HepG2 (cell line): ENCODE measurements around the gene PRKAG1. TPM values are rescaled to one million over a fixed set of nuclear protein-coding genes. Genes with fewer than 3 reads are reported as not detected.

Experiments
- ATAC-seq: fragments of 200-7000 bp; cut with Tn5 transposase; 3 replicates; pipeline ENCODE4 v1.9.1; 2020; ENCODE audit warnings: mild to moderate bottlenecking, moderate library complexity
- BruUV-seq: library from RNA; stranded (reverse); fragments of 400-500 nt; replicated peaks from 2 replicates; lab custom pipeline; 2021; lab: Mats Ljungman, UMichigan
- CTCF ChIA-PET: fragments of 300-600 bp; formaldehyde crosslinking; extraction: SDS; loops from one replicate; lab custom pipeline; 2021; ENCODE audit warnings: low total read pairs, inconsistent platforms, low intra/inter-chr PET ratio; lab: Yijun Ruan, JAX
- POLR2A ChIA-PET: fragments of 350-600 bp; sonication (Branson Sonifier 250); formaldehyde crosslinking; loops from one replicate; lab custom pipeline; 2020; ENCODE audit warnings: antibody characterized with exemption, inconsistent platforms; lab: Yijun Ruan, JAX
- DNase-seq: peaks from one replicate; pipeline ENCODE4 v3.0.0-alpha.2; 2015; ENCODE audit warnings: low spot score
- FAIRE-seq: peaks from 3 replicates; lab custom pipeline; 2011; peaks lifted over from hg19 to GRCh38; lab: Jason Lieb, UNC
- H2AFZ ChIP-seq: one replicate; pipeline ENCODE4 v1.6.1; 2011; ENCODE audit warnings: low read length, inconsistent platforms
- H3K27ac ChIP-seq: fragments of 300-600 bp; 3 replicates; pipeline ENCODE4 v1.8.0; 2011; ENCODE audit warnings: mixed run types, mild to moderate bottlenecking, mixed read lengths, low read length, inconsistent platforms; ENCODE audit not compliant: insufficient read depth; ENCODE audit errors: extremely low read length
- H3K27me3 ChIP-seq, 2 experiments: fragments of 200-600 bp in 1 of 2; 2 replicates in 1 of 2; 3 replicates in 1 of 2; pipeline versions ENCODE4 v1.6.0 to v1.8.0; 2011; ENCODE audit warnings: low read length in 2 of 2, mild to moderate bottlenecking in 2 of 2, moderate library complexity in 2 of 2, inconsistent platforms in 1 of 2; ENCODE audit not compliant: insufficient read depth in 2 of 2, control insufficient read depth in 1 of 2
- H3K36me3 ChIP-seq, 2 experiments: fragments of 200-600 bp in 1 of 2; replicated peaks in 1 of 2; 2 replicates in 1 of 2; 3 replicates in 1 of 2; pipeline versions ENCODE4 v1.5.1 to v1.8.0; 2011; ENCODE audit warnings: low read length in 2 of 2, inconsistent platforms in 1 of 2; ENCODE audit not compliant: insufficient read depth in 2 of 2, control insufficient read depth in 1 of 2
- H3K4me1 ChIP-seq: 2 replicates; pipeline ENCODE4 v1.5.1; 2012; ENCODE audit warnings: low read length, inconsistent platforms; ENCODE audit not compliant: insufficient read depth
- H3K4me2 ChIP-seq: 2 replicates; pipeline ENCODE4 v1.6.0; 2011; ENCODE audit warnings: low read depth, low read length, inconsistent platforms
- H3K4me3 ChIP-seq, 3 experiments: fragments of 200-600 bp in 1 of 3; sonication (generic), shearing (Covaris generic) in 1 of 3; replicated peaks in 1 of 3; 2 replicates each; pipeline ENCODE4 v1.5.1; 2011 to 2016; ENCODE audit warnings: low read length in 3 of 3, inconsistent platforms in 2 of 3, low read depth in 2 of 3, mild to moderate bottlenecking in 2 of 3, control low read depth in 1 of 3, mixed read lengths in 1 of 3; ENCODE audit not compliant: insufficient read depth in 1 of 3
- H3K79me2 ChIP-seq: one replicate; pipeline ENCODE4 v1.6.1; 2011; ENCODE audit warnings: low read length, inconsistent platforms; ENCODE audit not compliant: insufficient read depth
- H3K9ac ChIP-seq: 2 replicates; pipeline ENCODE4 v1.6.0; 2011; ENCODE audit warnings: mild to moderate bottlenecking, low read depth, low read length, inconsistent platforms; ENCODE audit not compliant: insufficient read depth
- H3K9me3 ChIP-seq: 2 replicates; pipeline ENCODE4 v1.5.1; 2012; ENCODE audit warnings: mild to moderate bottlenecking, low read length
- H4K20me1 ChIP-seq: 2 replicates; pipeline ENCODE4 v1.6.0; 2011; ENCODE audit warnings: inconsistent platforms, mild to moderate bottlenecking, low read length, moderate library complexity; ENCODE audit not compliant: insufficient read depth
- ATF3 ChIP-seq: sonication (generic); formaldehyde crosslinking; IDR thresholded peaks from 2 replicates; pipeline ENCODE4 v1.4.0; 2020; ENCODE audit warnings: missing genetic modification reagents
- BORCS8-MEF2B ChIP-seq: sonication (generic); formaldehyde crosslinking; IDR thresholded peaks from 2 replicates; pipeline ENCODE4 v1.8.0; 2022; ENCODE audit warnings: mild to moderate bottlenecking, missing genetic modification reagents
- BRD4 ChIP-seq: sonication (generic); formaldehyde crosslinking; IDR thresholded peaks from 2 replicates; pipeline ENCODE4 v1.4.0; 2020; ENCODE audit warnings: missing genetic modification reagents
- DMTF1 ChIP-seq: sonication (generic); formaldehyde crosslinking; IDR thresholded peaks from 2 replicates; pipeline ENCODE4 v1.4.0; 2020; ENCODE audit warnings: mild to moderate bottlenecking, missing genetic modification reagents
- KLF12 ChIP-seq: sonication (generic); formaldehyde crosslinking; IDR thresholded peaks from 2 replicates; pipeline ENCODE4 v1.4.0; 2020; ENCODE audit warnings: missing genetic modification reagents, borderline replicate concordance
- MATR3 ChIP-seq: sonication (generic); formaldehyde crosslinking; IDR thresholded peaks from 2 replicates; pipeline ENCODE4 v1.4.0; 2020; ENCODE audit warnings: missing genetic modification reagents
- PRDM10 ChIP-seq: sonication (generic); formaldehyde crosslinking; IDR thresholded peaks from 2 replicates; pipeline ENCODE4 v1.4.0; 2020; ENCODE audit warnings: low read depth, missing genetic modification reagents
- RAD51 ChIP-seq: fragments of 450-650 bp; IDR thresholded peaks from 2 replicates; pipeline ENCODE4 v1.6.1; 2016; ENCODE audit warnings: borderline replicate concordance
- ZBTB21 ChIP-seq: sonication (generic); formaldehyde crosslinking; IDR thresholded peaks from 2 replicates; pipeline ENCODE4 v1.4.0; 2020; ENCODE audit warnings: missing genetic modification reagents
- ZNF484 ChIP-seq: sonication (generic); formaldehyde crosslinking; IDR thresholded peaks from 2 replicates; pipeline ENCODE4 v1.5.1; 2020; ENCODE audit warnings: mild to moderate bottlenecking, low read depth, missing genetic modification reagents, borderline replicate concordance
- ZNF547 ChIP-seq: sonication (generic); formaldehyde crosslinking; IDR thresholded peaks from 2 replicates; pipeline ENCODE4 v1.5.1; 2020; ENCODE audit warnings: mild to moderate bottlenecking, missing genetic modification reagents
- ZNF704 ChIP-seq: sonication (generic); formaldehyde crosslinking; IDR thresholded peaks from 2 replicates; pipeline ENCODE4 v1.8.1; 2023; ENCODE audit warnings: mild to moderate bottlenecking, inconsistent platforms, moderate library complexity, missing genetic modification reagents, borderline replicate concordance
- WGBS: methylation state at CpG from one replicate; pipeline ENCODE4 v1.1.6; 2017; ENCODE audit warnings: low lambda C conversion rate; 5-methylcytosine and 5-hydroxymethylcytosine counted together
- in situ Hi-C: cut with HindIII; loops from 2 replicates; pipeline ENCODE4 v1.10.0; 2017; ENCODE audit warnings: low pct_unique_long_range_greater_than_20kb; ENCODE audit not compliant: extremely low pct_ligation_motif_present
- intact Hi-C: fragments of 100-400 bp; cut with micrococcal nuclease; formaldehyde crosslinking; loops from one replicate; pipeline ENCODE4 v1.10.0; 2022; ENCODE audit not compliant: unreplicated experiment
- polyA plus RNA-seq, 8 experiments: library from polyadenylated mRNA; depleted of rRNA in 3 of 8; stranded (reverse) in 7 of 8; unstranded in 1 of 8; fragments of >200 nt; fragmentation: Illumina TruSeq in 4 of 8; extraction: Trizol in 4 of 8; gene quantifications; 2 replicates each; pipeline versions ENCODE4 v1.2.1 to v1.2.3, GENCODE V29; 2011 to 2016; ENCODE audit warnings: low read depth in 4 of 8, missing spikeins in 1 of 8, mixed read lengths in 1 of 8; ENCODE audit not compliant: insufficient read depth in 1 of 8
- total RNA-seq, 5 experiments: library from RNA; depleted of rRNA; stranded (reverse); fragments of >200 nt; fragmentation: Illumina TruSeq; extraction: Trizol; gene quantifications; 2 replicates each; pipeline ENCODE4 v1.2.3, GENCODE V29; 2016; ENCODE audit warnings: low read depth in 1 of 5

Gene PRKAG1
- total and polyA plus RNA-seq, 2 of the 13 experiments (the other 11 are each of a cell fraction or from before 2014, with no cell fraction given), result 26.1 to 32.8 TPM

DNA sequence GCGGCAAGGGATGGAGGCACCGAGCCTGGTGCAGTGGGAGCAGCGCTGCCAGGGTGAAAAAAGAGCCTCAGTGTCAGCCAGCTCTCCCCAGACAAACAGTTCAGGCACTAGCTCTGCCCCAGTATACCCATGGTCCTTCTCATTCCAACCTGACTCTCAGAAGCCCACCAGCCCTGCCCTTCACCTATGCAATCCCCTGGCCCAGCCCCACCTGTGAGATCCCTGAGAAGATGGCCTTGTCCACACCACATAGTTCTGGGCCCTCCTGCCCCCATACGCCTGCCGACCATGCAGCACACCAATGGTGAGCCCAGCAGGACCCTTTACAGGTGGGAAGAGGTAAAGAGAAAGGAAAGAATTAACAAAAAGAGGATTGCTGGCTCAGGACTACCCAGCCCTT, 35.5 kb upstream of the PRKAG1 start (continued):
- TF ChIP-seq DMTF1 (CRISPR knock-in tag) (no peak), BORCS8-MEF2B (CRISPR knock-in tag) (no peak), ZBTB21 (no peak), ZNF547 (CRISPR knock-in tag) (no peak), BRD4 (no peak), ZNF704 (no peak), ZNF484 (CRISPR knock-in tag) (no peak)

GRCh38 chr12:49052451-49053208, 34.1 kb upstream of the PRKAG1 start:
- ChIA-PET POLR2A (no interaction called here), CTCF (no interaction called here)
- ATAC-seq (no peak), FAIRE-seq (no peak), DNase-seq (no peak)
- Histone ChIP-seq H3K27ac (no peak overlapping the region), H3K36me3 (peaks cover 61 to 82% of the 10 kb centered on the region in 2 experiments), H3K4me1 (peaks cover 29% of the 10 kb centered on the region), H4K20me1 (peaks cover 41% of the 10 kb centered on the region), H3K79me2 (peaks cover 31% of the 10 kb centered on the region), H3K9ac (no peak overlapping the region), H2AFZ (no peak overlapping the region), H3K4me2 (no peak overlapping the region), H3K27me3 (no peaks in the 10 kb centered on the region), H3K4me3 (no peak overlapping the region), H3K9me3 (no peaks in the 10 kb centered on the region)
- 97% methylated on average over 15 of the region's 16 CpGs for WGBS
- intact Hi-C loops, result no loop called here
- no TSS peak for BruUV-seq
- in situ Hi-C loops, result no loop called here
- no peak for TF ChIP-seq PRDM10 (CRISPR knock-in tag)
- TF ChIP-seq ATF3, result no peak
- no peak for TF ChIP-seq KLF12
- TF ChIP-seq RAD51, result no peak
- TF ChIP-seq MATR3 (CRISPR knock-in tag), result no peak
